ENCODE measurements around the gene CCDC9B.
A peak's percentile ranks its signal among the peaks of the same experiment; 100 is the strongest.

Gene CCDC9B

GRCh38 chr15:40369474-40369869, 28.7 kb upstream of the CCDC9B start:
- TF ChIP-seq CTCF (IDR thresholded peaks at IDR 0.05; ENCODE audit: low read length, missing control alignments), result no peak
- H3K4me3 ChIP-seq (replicated peaks; ENCODE audit: low read depth, low read length), result no peak overlapping the region
- DNase-seq (ENCODE audit: low read depth), result no peak

DNA sequence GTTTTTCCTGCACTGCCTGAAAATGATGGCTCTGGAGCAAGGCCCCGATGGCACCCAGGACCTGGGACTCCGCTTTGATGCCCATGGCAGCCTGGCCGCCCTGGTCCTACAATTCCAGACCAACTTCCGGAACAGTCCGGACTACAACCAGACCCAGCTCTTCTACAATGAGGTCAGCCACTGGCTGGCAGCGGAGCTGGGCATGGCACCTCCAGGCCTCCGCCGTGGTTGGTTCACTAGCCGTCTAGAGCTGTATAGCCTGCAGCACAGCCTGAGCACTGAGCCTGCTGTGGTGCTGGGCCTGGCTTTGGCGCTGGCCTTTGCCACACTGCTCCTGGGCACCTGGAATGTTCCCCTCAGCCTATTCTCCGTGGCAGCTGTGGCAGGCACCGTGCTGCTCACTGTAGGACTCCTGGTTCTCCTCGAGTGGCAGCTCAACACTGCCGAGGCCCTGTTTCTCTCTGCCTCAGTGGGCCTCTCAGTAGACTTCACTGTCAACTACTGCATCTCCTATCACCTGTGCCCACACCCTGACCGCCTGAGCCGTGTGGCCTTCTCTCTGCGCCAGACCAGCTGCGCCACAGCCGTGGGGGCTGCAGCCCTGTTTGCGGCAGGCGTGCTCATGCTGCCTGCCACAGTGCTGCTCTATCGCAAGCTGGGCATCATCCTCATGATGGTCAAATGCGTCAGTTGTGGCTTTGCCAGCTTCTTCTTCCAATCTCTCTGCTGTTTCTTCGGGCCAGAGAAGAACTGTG, 28.2 kb upstream of the CCDC9B start:
- H3K4me3 ChIP-seq (replicated peaks; ENCODE audit: low read depth, low read length), result no peak overlapping the region
- no peak for TF ChIP-seq CTCF (IDR thresholded peaks at IDR 0.05; ENCODE audit: low read length, missing control alignments)
- no peak for DNase-seq (ENCODE audit: low read depth)

DNA sequence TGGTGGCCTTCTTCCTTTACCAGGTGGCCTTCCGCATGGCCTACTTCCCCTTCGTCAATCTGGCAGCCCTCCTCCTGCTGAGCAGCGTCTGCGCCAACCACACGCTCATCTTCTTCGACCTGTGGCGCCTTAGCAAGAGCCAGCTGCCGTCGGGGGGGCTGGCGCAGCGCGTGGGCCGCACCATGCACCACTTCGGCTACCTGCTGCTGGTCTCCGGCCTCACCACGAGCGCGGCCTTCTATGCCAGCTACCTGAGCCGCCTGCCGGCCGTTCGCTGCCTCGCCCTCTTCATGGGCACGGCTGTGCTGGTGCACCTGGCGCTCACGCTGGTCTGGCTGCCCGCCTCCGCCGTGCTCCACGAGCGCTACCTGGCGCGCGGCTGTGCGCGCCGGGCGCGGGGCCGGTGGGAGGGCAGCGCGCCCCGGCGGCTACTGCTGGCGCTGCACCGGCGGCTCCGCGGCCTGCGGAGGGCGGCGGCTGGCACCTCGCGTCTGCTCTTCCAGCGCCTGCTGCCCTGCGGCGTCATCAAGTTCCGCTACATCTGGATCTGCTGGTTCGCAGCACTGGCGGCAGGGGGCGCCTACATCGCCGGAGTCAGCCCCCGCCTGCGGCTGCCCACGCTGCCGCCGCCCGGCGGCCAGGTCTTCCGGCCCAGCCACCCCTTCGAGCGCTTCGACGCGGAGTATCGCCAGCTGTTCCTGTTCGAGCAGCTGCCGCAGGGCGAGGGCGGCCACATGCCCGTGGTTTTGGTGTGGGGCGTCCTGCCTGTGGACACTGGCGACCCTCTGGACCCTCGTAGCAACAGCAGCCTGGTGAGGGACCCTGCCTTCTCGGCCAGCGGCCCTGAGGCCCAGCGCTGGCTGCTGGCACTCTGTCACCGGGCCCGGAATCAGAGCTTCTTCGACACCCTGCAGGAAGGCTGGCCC, 27.2 kb upstream of the CCDC9B start:
- TF ChIP-seq CTCF (IDR thresholded peaks at IDR 0.05; ENCODE audit: low read length, missing control alignments), result peak; percentile 46

GRCh38 chr15:40367371-40367685, 26.6 kb upstream of the CCDC9B start:
- DNase-seq (ENCODE audit: low read depth), result no peak
- TF ChIP-seq CTCF (IDR thresholded peaks at IDR 0.05; ENCODE audit: low read length, missing control alignments), result no peak
- no peak overlapping the region for H3K4me3 ChIP-seq (replicated peaks; ENCODE audit: low read depth, low read length)

More for the DNA sequence above, 27.2 kb upstream of the CCDC9B start:
- peak; percentile 90 for DNase-seq (ENCODE audit: low read depth)
- H3K4me3 ChIP-seq (replicated peaks; ENCODE audit: low read depth, low read length), result peak overlapping the region; percentile 21

- TF ChIP-seq CTCF (IDR thresholded peaks at IDR 0.05; ENCODE audit: low read length, missing control alignments), result no peak
- no peak overlapping the region for H3K4me3 ChIP-seq (replicated peaks; ENCODE audit: low read depth, low read length)
- no peak for DNase-seq (ENCODE audit: low read depth)
These were observed 26.0 kb upstream of the CCDC9B start for GRCh38 chr15:40366457-40367370.

DNA sequence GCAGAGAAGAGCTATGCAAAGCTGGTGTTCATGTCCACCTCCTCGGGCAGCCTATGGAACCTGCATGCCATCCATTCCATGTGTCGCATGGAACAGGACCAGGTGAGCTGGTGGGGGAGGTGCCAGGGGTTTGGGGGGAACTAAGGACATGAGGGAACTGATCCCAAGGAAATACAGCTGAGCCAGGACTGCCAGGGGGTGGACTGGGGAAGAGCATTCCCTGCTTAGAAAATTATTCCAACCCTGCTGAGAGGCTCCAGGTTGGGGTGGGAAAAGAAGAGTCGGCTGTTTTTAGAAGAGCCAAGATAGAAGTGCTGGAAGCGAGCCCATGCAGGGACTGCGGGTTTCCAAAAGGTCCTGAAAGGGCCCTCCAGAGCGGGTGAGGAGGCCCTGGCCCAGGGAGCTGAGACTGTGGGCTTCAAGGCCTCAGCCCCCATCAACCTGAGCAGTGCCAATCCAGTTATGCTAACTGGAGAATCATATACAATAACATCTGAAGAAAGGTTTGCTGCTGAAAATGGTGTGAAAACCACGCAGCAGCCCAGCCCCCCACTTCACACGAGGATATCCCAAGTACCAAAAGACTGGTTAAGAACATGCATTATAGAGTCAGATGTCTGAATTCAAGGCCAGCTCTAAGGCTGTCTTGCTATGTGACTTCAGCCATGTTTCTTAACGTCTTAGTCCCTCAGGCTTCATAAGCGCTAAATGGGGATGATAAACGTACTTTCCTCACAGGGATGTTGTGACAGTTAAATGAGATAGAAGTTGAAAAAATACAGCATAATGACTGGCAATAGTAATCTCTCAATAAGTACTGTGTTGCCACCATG, 25.1 kb upstream of the CCDC9B start:
- H3K4me3 ChIP-seq (replicated peaks; ENCODE audit: low read depth, low read length), result no peak overlapping the region
- no peak for TF ChIP-seq CTCF (IDR thresholded peaks at IDR 0.05; ENCODE audit: low read length, missing control alignments)
- DNase-seq (ENCODE audit: low read depth), result no peak
